Bronchial epithelial cell (primary cell): ENCODE results near the gene IL1RL2. TPM values are rescaled to one million over a fixed set of nuclear protein-coding genes. Genes with fewer than 3 reads are reported as not detected.

ENCODE experiments used
- DNase-seq: peaks from one replicate; pipeline ENCODE4 v3.0.0-alpha.2; 2010; ENCODE audit warnings: low read depth
- FAIRE-seq: peaks from 2 replicates; lab custom pipeline; 2011; peaks lifted over from hg19 to GRCh38; lab: Jason Lieb, UNC
- H3K27me3 ChIP-seq: 2 replicates; pipeline ENCODE4 v1.5.1; 2011; ENCODE audit warnings: low read length; ENCODE audit not compliant: control insufficient read depth, insufficient read depth
- H3K36me3 ChIP-seq: 2 replicates; pipeline ENCODE4 v1.5.1; 2011; ENCODE audit warnings: low read length; ENCODE audit not compliant: control insufficient read depth, insufficient read depth
- H3K4me3 ChIP-seq: 2 replicates; pipeline ENCODE4 v1.5.1; 2011; ENCODE audit warnings: mild to moderate bottlenecking, low read depth, low read length, control low read depth
- CTCF ChIP-seq: IDR thresholded peaks from 2 replicates; pipeline ENCODE4 v1.5.1; 2011; ENCODE audit warnings: mild to moderate bottlenecking, moderate library complexity, low read length, control low read depth, inconsistent platforms; ENCODE audit not compliant: insufficient read depth, severe bottlenecking
- total RNA-seq: library from RNA; depleted of rRNA; stranded (reverse); fragments of >200 nt; gene quantifications from 2 replicates; pipeline ENCODE4 v1.2.1, GENCODE V29; 2014

The IL1RL2 gene
- total RNA-seq: 1.8 and 2.6 TPM in 2 replicates

- Histone ChIP-seq H3K4me3 (peak within 1 kb of the TSS; percentile 42), H3K27me3 (no peaks in the 10 kb centered on the region), H3K36me3 (no peaks in the 10 kb centered on the region)
- FAIRE-seq (no peak), DNase-seq (peak; percentile 65)
- TF ChIP-seq CTCF: no peak
Observed at GRCh38 chr2:102186791-102187495, at the start of gene IL1RL2. Gene IL1RL2, plus strand, starts transcription at chr2:102187023. Its CDS starts 845 bp downstream, at chr2:102187868.

GRCh38 chr2:102137138-102137537 is 49.7 kb upstream of the IL1RL2 start:
- DNase-seq (peak; percentile 33), FAIRE-seq (no peak)
- H3K36me3 ChIP-seq: no peaks in the 10 kb centered on the region

GRCh38 chr2:102138331-102138730 is 48.5 kb upstream of the IL1RL2 start:
- no peak for FAIRE-seq
- no peak for TF ChIP-seq CTCF

More at GRCh38 chr2:102137138-102137537, 49.7 kb upstream of the IL1RL2 start:
- Histone ChIP-seq H3K27me3 (no peaks in the 10 kb centered on the region), H3K4me3 (no peak overlapping the region)
- no peak for TF ChIP-seq CTCF

GRCh38 chr2:102139851-102140250 is 47.0 kb upstream of the IL1RL2 start:
- FAIRE-seq: no peak
- Histone ChIP-seq H3K4me3 (no peak overlapping the region), H3K27me3 (no peaks in the 10 kb centered on the region), H3K36me3 (no peaks in the 10 kb centered on the region)
- DNase-seq: no peak
- no peak for TF ChIP-seq CTCF

More at GRCh38 chr2:102138331-102138730, 48.5 kb upstream of the IL1RL2 start:
- Histone ChIP-seq H3K27me3 (no peaks in the 10 kb centered on the region), H3K4me3 (no peak overlapping the region), H3K36me3 (no peaks in the 10 kb centered on the region)
- no peak for DNase-seq

GRCh38 chr2:102140377-102140776 is 46.4 kb upstream of the IL1RL2 start:
- no peak for TF ChIP-seq CTCF
- FAIRE-seq (no peak), DNase-seq (no peak)
- Histone ChIP-seq H3K36me3 (no peaks in the 10 kb centered on the region), H3K27me3 (no peaks in the 10 kb centered on the region), H3K4me3 (no peak overlapping the region)
